ENCODE data around the gene WEE2.

- no peak for TF ChIP-seq CTCF (IDR thresholded peaks at IDR 0.05; ENCODE audit: low read length)
- TF ChIP-seq EZH2 (IDR thresholded peaks at IDR 0.05; ENCODE audit: borderline replicate concordance, low read length), result no peak
These were observed 4.0 kb upstream of the WEE2 start for GRCh38 chr7:141704112-141704511.

Data from OCI-LY1 (cell line).